Medulla oblongata (tissue), 1 donor: ENCODE measurements around the gene RFNG.
A peak's percentile ranks its signal among the peaks of the same experiment; 100 is the strongest.

ENCODE experiments used
- DNase-seq: peaks from one replicate; pipeline ENCODE4 v3.0.0-alpha.2; 2015; ENCODE audit errors: extremely low spot score

RFNG gene

GRCh38 chr17:82013772-82014321 is 37.8 kb downstream of the RFNG start:
- DNase-seq = no peak

- DNase-seq = peak; percentile 56
Observed at GRCh38 chr17:82013341-82013740, 38.3 kb downstream of the RFNG start.

GRCh38 chr17:82012640-82013295 is 38.8 kb downstream of the RFNG start:
- DNase-seq = no peak

GRCh38 chr17:82012261-82012639 is 39.4 kb downstream of the RFNG start:
- DNase-seq = no peak

- no peak for DNase-seq
Observed at GRCh38 chr17:82011617-82012187, 39.9 kb downstream of the RFNG start.

GRCh38 chr17:82010575-82011525 is 40.8 kb downstream of the RFNG start:
- DNase-seq = no peak

GRCh38 chr17:82009413-82009812 is 42.2 kb downstream of the RFNG start:
- no peak for DNase-seq

- DNase-seq = no peak
Observed at GRCh38 chr17:82008941-82009405, 42.6 kb downstream of the RFNG start.

GRCh38 chr17:82008258-82008940 is 43.2 kb downstream of the RFNG start:
- no peak for DNase-seq

GRCh38 chr17:82007495-82008257 is 43.9 kb downstream of the RFNG start:
- DNase-seq = no peak

- no peak for DNase-seq
Observed at GRCh38 chr17:82007228-82007494, 44.5 kb downstream of the RFNG start.

GRCh38 chr17:82006468-82007227 is 45.0 kb downstream of the RFNG start:
- peak; percentile 75 for DNase-seq

GRCh38 chr17:82005701-82006348 is 45.8 kb downstream of the RFNG start:
- no peak for DNase-seq

- no peak for DNase-seq
Observed at GRCh38 chr17:82004517-82005455, 46.8 kb downstream of the RFNG start.

- DNase-seq = no peak
Observed at GRCh38 chr17:82003411-82004381, 47.9 kb downstream of the RFNG start.

GRCh38 chr17:82001571-82002056 is 50.0 kb downstream of the RFNG start:
- DNase-seq = no peak

GRCh38 chr17:82000803-82001570 is 50.6 kb downstream of the RFNG start:
- DNase-seq = no peak
